ENCODE data around the gene RAB39B.
"Not testable (repeated sequence)": the region's sequence is repeated elsewhere in the genome, so short reads cannot be mapped to it uniquely, and the experiment has no call there.

Gene RAB39B

DNA sequence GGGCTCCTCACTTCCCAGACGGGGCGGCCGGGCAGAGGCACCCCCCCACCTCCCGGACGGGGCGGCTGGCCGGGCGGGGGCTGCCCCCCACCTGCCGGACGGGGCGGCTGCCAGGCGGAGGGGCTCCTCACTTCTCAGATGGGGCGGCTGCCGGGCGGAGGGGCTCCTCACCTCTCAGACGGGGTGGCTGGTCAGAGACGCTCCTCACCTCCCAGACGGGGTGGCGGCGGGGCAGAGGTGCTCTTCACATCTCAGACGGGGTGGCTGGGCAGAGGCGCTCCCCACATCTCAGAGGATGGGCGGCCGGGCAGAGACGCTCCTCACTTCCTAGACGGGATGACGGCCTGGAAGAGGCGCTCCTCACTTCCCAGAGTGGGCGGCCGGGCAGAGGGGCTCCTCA, 40.5 kb downstream of the RAB39B start:
- POLR2A ChIA-PET; H3K4me1 ChIP-seq (ENCODE audit: control insufficient read depth, insufficient read depth, low read length); H3K27ac ChIP-seq (ENCODE audit: extremely low read depth, low read depth, low read length); H3K4me3 ChIP-seq (ENCODE audit: low read depth, low read length); H3K9me3 ChIP-seq (ENCODE audit: control insufficient read depth, insufficient read depth, low read depth, low read length); CTCF ChIA-PET: not testable (repeated sequence)
- peaks cover 24 to 56% of the 10 kb centered on the region in 2 experiments for H3K36me3 ChIP-seq (ENCODE audit: control insufficient read depth in 2 of 2, insufficient read depth in 1 of 2, low read length in 2 of 2)

DNA sequence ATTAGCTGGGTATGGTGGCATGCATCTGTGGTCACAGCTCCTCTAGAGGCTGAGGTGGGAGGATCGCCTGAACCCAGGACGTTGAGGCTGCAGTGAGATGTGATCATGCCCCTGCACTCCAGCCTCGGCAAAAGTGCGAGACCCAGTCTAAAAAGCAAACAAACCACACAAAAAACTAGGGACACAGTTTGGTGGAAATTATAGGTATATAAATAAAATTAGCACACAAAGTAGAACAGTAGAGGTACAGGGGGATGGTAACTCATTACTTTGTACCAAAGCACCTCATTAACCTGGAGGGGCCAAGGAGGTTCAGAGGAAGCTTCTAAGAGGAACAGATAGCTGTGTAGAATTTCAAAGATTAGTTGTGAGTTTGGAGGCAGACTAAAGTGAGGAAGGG, 42.9 kb downstream of the RAB39B start:
- CTCF ChIA-PET: no interaction called here
- POLR2A ChIA-PET: no interaction called here
- no peaks in the 10 kb centered on the region for H3K4me1 ChIP-seq (ENCODE audit: control insufficient read depth, insufficient read depth, low read length)
- peaks cover 20 to 36% of the 10 kb centered on the region in 2 experiments for H3K36me3 ChIP-seq (ENCODE audit: control insufficient read depth in 2 of 2, insufficient read depth in 1 of 2, low read length in 2 of 2)
- no peaks in the 10 kb centered on the region for H3K9me3 ChIP-seq (ENCODE audit: control insufficient read depth, insufficient read depth, low read depth, low read length)
- TF ChIP-seq HOXA7 (CRISPR knock-in tag; IDR thresholded peaks at IDR 0.05; ENCODE audit: borderline replicate concordance) (no peak), GLI4 (tag by site-specific recombination; IDR thresholded peaks at IDR 0.05) (no peak), ZSCAN30 (tag by site-specific recombination; IDR thresholded peaks at IDR 0.05) (no peak), GLIS1 (tag by site-specific recombination; IDR thresholded peaks at IDR 0.05) (no peak), ZNF426 (tag by site-specific recombination; IDR thresholded peaks at IDR 0.05) (no peak), ZNF560 (tag by site-specific recombination; IDR thresholded peaks at IDR 0.05; ENCODE audit: borderline replicate concordance) (no peak), ZBTB7A (tag by site-specific recombination; IDR thresholded peaks at IDR 0.05; ENCODE audit: low read depth) (no peak), ZNF394 (tag by site-specific recombination; IDR thresholded peaks at IDR 0.05; ENCODE audit: borderline replicate concordance) (no peak), ZNF837 (tag by site-specific recombination; IDR thresholded peaks at IDR 0.05) (no peak), ZNF624 (tag by site-specific recombination; IDR thresholded peaks at IDR 0.05) (no peak), ZNF2 (tag by site-specific recombination; IDR thresholded peaks at IDR 0.05) (no peak), ZNF473 (tag by site-specific recombination; IDR thresholded peaks at IDR 0.05) (no peak), SP2 (tag by site-specific recombination; IDR thresholded peaks at IDR 0.05) (no peak)
- TF ChIP-seq, protein P1, sequence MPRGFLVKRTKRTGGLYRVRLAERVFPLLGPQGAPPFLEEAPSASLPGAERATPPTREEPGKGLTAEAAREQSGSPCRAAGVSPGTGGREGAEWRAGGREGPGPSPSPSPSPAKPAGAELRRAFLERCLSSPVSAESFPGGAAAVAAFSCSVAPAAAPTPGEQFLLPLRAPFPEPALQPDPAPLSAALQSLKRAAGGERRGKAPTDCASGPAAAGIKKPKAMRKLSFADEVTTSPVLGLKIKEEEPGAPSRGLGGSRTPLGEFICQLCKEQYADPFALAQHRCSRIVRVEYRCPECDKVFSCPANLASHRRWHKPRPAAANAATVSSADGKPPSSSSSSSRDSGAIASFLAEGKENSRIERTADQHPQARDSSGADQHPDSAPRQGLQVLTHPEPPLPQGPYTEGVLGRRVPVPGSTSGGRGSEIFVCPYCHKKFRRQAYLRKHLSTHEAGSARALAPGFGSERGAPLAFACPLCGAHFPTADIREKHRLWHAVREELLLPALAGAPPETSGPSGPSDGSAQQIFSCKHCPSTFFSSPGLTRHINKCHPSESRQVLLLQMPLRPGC (tag by site-specific recombination; IDR thresholded peaks at IDR 0.05): no peak
- TF ChIP-seq, protein P2, sequence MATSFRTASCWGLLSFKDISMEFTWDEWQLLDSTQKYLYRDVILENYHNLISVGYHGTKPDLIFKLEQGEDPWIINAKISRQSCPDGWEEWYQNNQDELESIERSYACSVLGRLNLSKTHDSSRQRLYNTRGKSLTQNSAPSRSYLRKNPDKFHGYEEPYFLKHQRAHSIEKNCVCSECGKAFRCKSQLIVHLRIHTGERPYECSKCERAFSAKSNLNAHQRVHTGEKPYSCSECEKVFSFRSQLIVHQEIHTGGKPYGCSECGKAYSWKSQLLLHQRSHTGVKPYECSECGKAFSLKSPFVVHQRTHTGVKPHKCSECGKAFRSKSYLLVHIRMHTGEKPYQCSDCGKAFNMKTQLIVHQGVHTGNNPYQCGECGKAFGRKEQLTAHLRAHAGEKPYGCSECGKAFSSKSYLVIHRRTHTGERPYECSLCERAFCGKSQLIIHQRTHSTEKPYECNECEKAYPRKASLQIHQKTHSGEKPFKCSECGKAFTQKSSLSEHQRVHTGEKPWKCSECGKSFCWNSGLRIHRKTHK (tag by site-specific recombination; IDR thresholded peaks at IDR 0.05): no peak
- H3K4me3 ChIP-seq (ENCODE audit: low read depth, low read length): no peak overlapping the region
- no peak overlapping the region for H3K27ac ChIP-seq (ENCODE audit: extremely low read depth, low read depth, low read length)

DNA sequence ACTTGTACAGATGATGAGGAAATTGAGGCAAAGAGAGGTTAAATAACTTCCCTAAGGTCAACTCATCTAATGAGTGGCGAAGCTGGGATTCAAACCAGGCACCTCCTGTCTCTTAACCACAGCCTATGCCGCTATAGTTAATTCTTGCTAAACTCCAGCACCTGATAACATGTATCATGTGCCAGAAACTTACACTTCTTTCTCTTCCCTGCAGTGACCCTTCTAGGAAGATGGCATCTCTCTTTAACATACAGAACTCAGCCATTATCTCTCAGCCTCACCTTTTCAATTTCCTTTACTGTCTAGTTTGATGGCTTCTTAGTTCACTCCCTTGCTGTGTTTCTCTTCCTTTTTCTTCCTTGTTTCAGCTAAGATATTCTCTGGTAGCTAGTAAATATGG, 45.5 kb downstream of the RAB39B start:
- TF ChIP-seq GFI1B (tag by site-specific recombination; IDR thresholded peaks at IDR 0.05): no peak
- TF ChIP-seq ZNF10 (tag by site-specific recombination; IDR thresholded peaks at IDR 0.05): peak; percentile 67; the same call in 1 of the 2 replicates
- TF ChIP-seq ZNF184 (tag by site-specific recombination; IDR thresholded peaks at IDR 0.05): no peak
- H3K9me3 ChIP-seq (ENCODE audit: control insufficient read depth, insufficient read depth, low read depth, low read length): no peaks in the 10 kb centered on the region
- ChIA-PET POLR2A (no interaction called here), CTCF (no interaction called here)
- H3K4me1 ChIP-seq (ENCODE audit: control insufficient read depth, insufficient read depth, low read length): 0 out of 2 replicates have a peak, but pooled peaks cover 3% of the 10 kb centered on the region
- H3K4me3 ChIP-seq (ENCODE audit: low read depth, low read length): no peak overlapping the region
- H3K27ac ChIP-seq (ENCODE audit: extremely low read depth, low read depth, low read length): no peak overlapping the region
- peaks cover 20 to 26% of the 10 kb centered on the region in 2 experiments for H3K36me3 ChIP-seq (ENCODE audit: control insufficient read depth in 2 of 2, insufficient read depth in 1 of 2, low read length in 2 of 2)
